H9 (cell line): ENCODE results near the gene DMD. TPM values are rescaled to one million over a fixed set of nuclear protein-coding genes. Genes with fewer than 3 reads are reported as not detected.

Source experiments
- DNase-seq: peaks from one replicate; pipeline ENCODE4 v3.0.0-alpha.2; 2017
- H2AFZ ChIP-seq: one replicate; pipeline ENCODE4 v1.6.1; 2013; ENCODE audit warnings: mild to moderate bottlenecking, low read length, control low read depth, moderate library complexity
- H2AK5ac ChIP-seq: 2 replicates; pipeline ENCODE4 v1.6.1; 2013; ENCODE audit warnings: low read length, control low read depth, mixed read lengths; ENCODE audit not compliant: insufficient read length
- H2BK120ac ChIP-seq: one replicate; pipeline ENCODE4 v1.6.1; 2013; ENCODE audit warnings: low read depth, mild to moderate bottlenecking, low read length, control low read depth, inconsistent platforms; ENCODE audit not compliant: poor library complexity, severe bottlenecking
- H2BK12ac ChIP-seq: 2 replicates; pipeline ENCODE4 v1.6.1; 2013; ENCODE audit warnings: low read length, control low read depth, mixed read lengths, low read depth; ENCODE audit not compliant: insufficient read length
- H2BK15ac ChIP-seq: 2 replicates; pipeline ENCODE4 v1.6.1; 2013; ENCODE audit warnings: low read depth, low read length, control low read depth
- H2BK20ac ChIP-seq: one replicate; pipeline ENCODE4 v1.6.1; 2013; ENCODE audit warnings: low read depth, mild to moderate bottlenecking, low read length, control low read depth, inconsistent platforms; ENCODE audit not compliant: poor library complexity, severe bottlenecking
- H2BK5ac ChIP-seq: 2 replicates; pipeline ENCODE4 v1.6.1; 2013; ENCODE audit warnings: low read length, control low read depth, mixed read lengths; ENCODE audit not compliant: insufficient read length
- H3K14ac ChIP-seq: 2 replicates; pipeline ENCODE4 v1.6.1; 2013; ENCODE audit warnings: low read length, control low read depth; ENCODE audit not compliant: insufficient read depth
- H3K18ac ChIP-seq: 2 replicates; pipeline ENCODE4 v1.6.1; 2013; ENCODE audit warnings: low read depth, mild to moderate bottlenecking, mixed read lengths, low read length, control low read depth; ENCODE audit not compliant: insufficient read length
- H3K23ac ChIP-seq: 2 replicates; pipeline ENCODE4 v1.6.1; 2013; ENCODE audit warnings: low read length, control low read depth, mixed read lengths, low read depth; ENCODE audit not compliant: insufficient read length
- H3K23me2 ChIP-seq: 2 replicates; pipeline ENCODE4 v1.6.1; 2013; ENCODE audit warnings: low read depth, mild to moderate bottlenecking, mixed read lengths, low read length, control low read depth; ENCODE audit not compliant: insufficient read length, poor library complexity, severe bottlenecking
- H3K27ac ChIP-seq: 2 replicates; pipeline ENCODE4 v1.5.1; 2013; ENCODE audit warnings: low read length, control low read depth, mixed read lengths, low read depth; ENCODE audit not compliant: insufficient read length
- H3K27me3 ChIP-seq: 2 replicates; pipeline ENCODE4 v1.6.1; 2013; ENCODE audit warnings: low read length, control low read depth, inconsistent platforms; ENCODE audit not compliant: insufficient read depth
- H3K4ac ChIP-seq: 2 replicates; pipeline ENCODE4 v1.6.1; 2013; ENCODE audit warnings: low read depth, mild to moderate bottlenecking, control low read depth, inconsistent platforms, low read length, moderate library complexity
- H3K4me1 ChIP-seq: 2 replicates; pipeline ENCODE4 v1.6.1; 2013; ENCODE audit warnings: low read length, control low read depth, inconsistent platforms; ENCODE audit not compliant: insufficient read depth
- H3K4me2 ChIP-seq: 2 replicates; pipeline ENCODE4 v1.6.1; 2013; ENCODE audit warnings: low read length, control low read depth, mixed read lengths; ENCODE audit not compliant: insufficient read length, insufficient read depth
- H3K56ac ChIP-seq: 2 replicates; pipeline ENCODE4 v1.6.1; 2013; ENCODE audit warnings: low read depth, mild to moderate bottlenecking, mixed read lengths, low read length, control low read depth; ENCODE audit not compliant: insufficient read length
- H3K79me1 ChIP-seq: 2 replicates; pipeline ENCODE4 v1.6.1; 2013; ENCODE audit warnings: low read depth, mild to moderate bottlenecking, moderate library complexity, low read length, control low read depth, inconsistent platforms; ENCODE audit not compliant: insufficient read depth, poor library complexity, severe bottlenecking
- H3K79me2 ChIP-seq: 2 replicates; pipeline ENCODE4 v1.6.1; 2013; ENCODE audit warnings: low read length, control low read depth, inconsistent platforms; ENCODE audit not compliant: insufficient read depth
- H3K9ac ChIP-seq: 2 replicates; pipeline ENCODE4 v1.6.1; 2013; ENCODE audit warnings: low read length, control low read depth, mixed read lengths; ENCODE audit not compliant: insufficient read length; ENCODE audit errors: extremely low read depth
- H3K9me3 ChIP-seq: one replicate; pipeline ENCODE4 v1.6.1; 2013; ENCODE audit warnings: low read depth, low read length, inconsistent platforms; ENCODE audit not compliant: control insufficient read depth
- H3T11ph ChIP-seq: one replicate; pipeline ENCODE4 v1.6.1; 2013; ENCODE audit warnings: mild to moderate bottlenecking, low read length, control low read depth, inconsistent platforms
- H4K20me1 ChIP-seq: one replicate; pipeline ENCODE4 v1.6.1; 2013; ENCODE audit not compliant: control insufficient read depth, insufficient read length, insufficient read depth
- H4K5ac ChIP-seq: 2 replicates; pipeline ENCODE4 v1.6.1; 2013; ENCODE audit warnings: low read depth, mild to moderate bottlenecking, mixed read lengths, low read length, control low read depth; ENCODE audit not compliant: insufficient read length
- H4K8ac ChIP-seq: replicated peaks from 2 replicates; pipeline ENCODE4 v1.6.1; 2013; ENCODE audit warnings: low read length, control low read depth, mixed read lengths, low read depth; ENCODE audit not compliant: insufficient read length
- H4K91ac ChIP-seq: 2 replicates; pipeline ENCODE4 v1.6.1; 2013; ENCODE audit warnings: low read depth, mild to moderate bottlenecking, moderate library complexity, mixed read lengths, low read length, control low read depth; ENCODE audit not compliant: insufficient read length
- H3K27ac Mint-ChIP-seq, 3 experiments: 2 replicates in 2 of 3; 3 replicates in 1 of 3; pipeline ENCODE4 v1.8.0; 2020 to 2021; ENCODE audit warnings: mixed read lengths in 3 of 3, mild to moderate bottlenecking in 1 of 3, moderate library complexity in 1 of 3
- H3K27me3 Mint-ChIP-seq: 2 replicates; pipeline ENCODE4 v1.8.0; 2021; ENCODE audit warnings: low read depth, mild to moderate bottlenecking, moderate library complexity, mixed read lengths
- H3K36me3 Mint-ChIP-seq, 3 experiments: 2 replicates in 2 of 3; 3 replicates in 1 of 3; pipeline ENCODE4 v1.8.0; 2020 to 2021; ENCODE audit warnings: low read depth in 3 of 3, mixed read lengths in 3 of 3; ENCODE audit not compliant: insufficient read depth in 1 of 3
- H3K4me1 Mint-ChIP-seq, 2 experiments: 2 replicates each; pipeline ENCODE4 v1.8.0; 2020; ENCODE audit warnings: mixed read lengths in 2 of 2
- H3K4me3 Mint-ChIP-seq, 2 experiments: 2 replicates in 1 of 2; 3 replicates in 1 of 2; pipeline ENCODE4 v1.8.0; 2020 to 2021; ENCODE audit warnings: mild to moderate bottlenecking in 2 of 2, mixed read lengths in 2 of 2, moderate library complexity in 1 of 2
- H3K9me3 Mint-ChIP-seq, 2 experiments: 2 replicates in 1 of 2; 3 replicates in 1 of 2; pipeline ENCODE4 v1.8.0; 2020; ENCODE audit warnings: mild to moderate bottlenecking in 2 of 2, mixed read lengths in 2 of 2, moderate library complexity in 1 of 2
- CTCF ChIP-seq: fragments of 200-600 bp; sonication (generic); conservative IDR thresholded peaks from 3 replicates; pipeline ENCODE4 v1.8.0; 2021; ENCODE audit warnings: antibody characterized with exemption, mild to moderate bottlenecking
- WGBS: extraction: QIAGEN DNeasy Blood & Tissue Kit; methylation state at CpG from one replicate; pipeline ENCODE4 v1.1.7; 2013; ENCODE audit warnings: missing lambda C conversion rate, low lambda C conversion rate, mixed read lengths; ENCODE audit not compliant: insufficient read length; ENCODE audit errors: extremely low coverage; 5-methylcytosine and 5-hydroxymethylcytosine counted together
- total RNA-seq: library from RNA; stranded (reverse); gene quantifications from 2 replicates; pipeline ENCODE4 v1.2.1, GENCODE V29; 2021

DMD gene
- total RNA-seq, 1 experiment from 2014 or later, result 3.8 TPM

- Histone ChIP-seq H2BK12ac (no peak overlapping the region), H2BK15ac (no peak overlapping the region), H3K27ac (no peak overlapping the region), H2BK20ac (no peak overlapping the region), H2AK5ac (no peak overlapping the region), H3T11ph (no peak overlapping the region), H3K14ac (no peak overlapping the region), H3K56ac (no peak overlapping the region), H3K4me1 (no peaks in the 10 kb centered on the region), H3K4me2 (no peak overlapping the region), H4K8ac (no peak overlapping the region), H2BK5ac (no peak overlapping the region), H3K18ac (no peak overlapping the region), H4K20me1 (no peaks in the 10 kb centered on the region), H2BK120ac (no peak overlapping the region), H3K23me2 (no peaks in the 10 kb centered on the region), H3K9me3 (no peaks in the 10 kb centered on the region), H3K79me1 (no peaks in the 10 kb centered on the region), H2AFZ (no peak overlapping the region), H3K79me2 (no peaks in the 10 kb centered on the region), H4K91ac (no peak overlapping the region), H4K5ac (no peak overlapping the region), H3K23ac (no peak overlapping the region), H3K9ac (no peak overlapping the region), H3K4ac (no peak overlapping the region), H3K27me3 (no peaks in the 10 kb centered on the region)
- no peak for DNase-seq
- Mint-ChIP-seq H3K4me1 (peaks cover 0 to 4% of the 10 kb centered on the region in 2 experiments; a peak in 2 of 4 replicates), H3K9me3 (peaks cover 6 to 9% of the 10 kb centered on the region in 2 experiments; a peak in 2 of 5 replicates), H3K27ac (no peak overlapping the region), H3K4me3 (no peak overlapping the region), H3K36me3 (no peaks in the 10 kb centered on the region), H3K27me3 (peaks cover 23% of the 10 kb centered on the region)
- no peak for TF ChIP-seq CTCF
- WGBS, result no CpG with 5 or more reads among the region's 1 CpG
Measured at GRCh38 chrX:33194876-33195433, 16.4 kb downstream of the DMD start.
